Measurements from ENCODE around the gene ANO4. TPM values are rescaled to one million over a fixed set of nuclear protein-coding genes. Genes with fewer than 3 reads are reported as not detected.

ANO4 gene
- total and polyA plus RNA-seq, 2 of the 8 experiments (the other 6 are each of a cell fraction or from before 2014, with no cell fraction given) = 1.1 to 3.4 TPM

GRCh38 chr12:100800723-100801122 lies 6.1 kb downstream of the ANO4 start (continued):
- TF ChIP-seq EZH2 (IDR thresholded peaks at IDR 0.05; ENCODE audit: low read depth, low read length, severe bottlenecking) (no peak), E2F6 (IDR thresholded peaks at IDR 0.05) (no peak), RAD21 (IDR thresholded peaks at IDR 0.05 in 1 of 2, conservative IDR thresholded peaks at IDR 0.05 in 1 of 2; ENCODE audit: low read depth in 2 of 2, low read length in 2 of 2) (no peak), HDAC6 (IDR thresholded peaks at IDR 0.05; ENCODE audit: low read depth, low read length) (no peak), TAF7 (optimal IDR thresholded peaks at IDR 0.05; ENCODE audit: borderline replicate concordance, low read depth, low read length) (no peak), GTF2F1 (IDR thresholded peaks at IDR 0.05; ENCODE audit: borderline replicate concordance, low read depth, low read length) (no peak), ASH2L (IDR thresholded peaks at IDR 0.05; ENCODE audit: low read length) (no peak), GABPA (IDR thresholded peaks at IDR 0.05; ENCODE audit: borderline replicate concordance, insufficient read depth, low read length) (no peak), ATF3 (IDR thresholded peaks at IDR 0.05; ENCODE audit: insufficient read depth, low read depth, low read length) (no peak), NRF1 (IDR thresholded peaks at IDR 0.05; ENCODE audit: low read depth, low read length) (no peak)
